H9 (cell line): ENCODE measurements around the gene TRMT112. TPM values are rescaled to one million over a fixed set of nuclear protein-coding genes. Genes with fewer than 3 reads are reported as not detected.

ENCODE experiments used
- DNase-seq: peaks from one replicate; pipeline ENCODE4 v3.0.0-alpha.2; 2017
- H2AFZ ChIP-seq: one replicate; pipeline ENCODE4 v1.6.1; 2013; ENCODE audit warnings: mild to moderate bottlenecking, low read length, control low read depth, moderate library complexity
- H2AK5ac ChIP-seq: 2 replicates; pipeline ENCODE4 v1.6.1; 2013; ENCODE audit warnings: low read length, control low read depth, mixed read lengths; ENCODE audit not compliant: insufficient read length
- H2BK120ac ChIP-seq: one replicate; pipeline ENCODE4 v1.6.1; 2013; ENCODE audit warnings: low read depth, mild to moderate bottlenecking, low read length, control low read depth, inconsistent platforms; ENCODE audit not compliant: poor library complexity, severe bottlenecking
- H2BK12ac ChIP-seq: 2 replicates; pipeline ENCODE4 v1.6.1; 2013; ENCODE audit warnings: low read length, control low read depth, mixed read lengths, low read depth; ENCODE audit not compliant: insufficient read length
- H2BK15ac ChIP-seq: 2 replicates; pipeline ENCODE4 v1.6.1; 2013; ENCODE audit warnings: low read depth, low read length, control low read depth
- H2BK20ac ChIP-seq: one replicate; pipeline ENCODE4 v1.6.1; 2013; ENCODE audit warnings: low read depth, mild to moderate bottlenecking, low read length, control low read depth, inconsistent platforms; ENCODE audit not compliant: poor library complexity, severe bottlenecking
- H2BK5ac ChIP-seq: 2 replicates; pipeline ENCODE4 v1.6.1; 2013; ENCODE audit warnings: low read length, control low read depth, mixed read lengths; ENCODE audit not compliant: insufficient read length
- H3K14ac ChIP-seq: 2 replicates; pipeline ENCODE4 v1.6.1; 2013; ENCODE audit warnings: low read length, control low read depth; ENCODE audit not compliant: insufficient read depth
- H3K18ac ChIP-seq: 2 replicates; pipeline ENCODE4 v1.6.1; 2013; ENCODE audit warnings: low read depth, mild to moderate bottlenecking, mixed read lengths, low read length, control low read depth; ENCODE audit not compliant: insufficient read length
- H3K23ac ChIP-seq: 2 replicates; pipeline ENCODE4 v1.6.1; 2013; ENCODE audit warnings: low read length, control low read depth, mixed read lengths, low read depth; ENCODE audit not compliant: insufficient read length
- H3K23me2 ChIP-seq: 2 replicates; pipeline ENCODE4 v1.6.1; 2013; ENCODE audit warnings: low read depth, mild to moderate bottlenecking, mixed read lengths, low read length, control low read depth; ENCODE audit not compliant: insufficient read length, poor library complexity, severe bottlenecking
- H3K27ac ChIP-seq: 2 replicates; pipeline ENCODE4 v1.5.1; 2013; ENCODE audit warnings: low read length, control low read depth, mixed read lengths, low read depth; ENCODE audit not compliant: insufficient read length
- H3K27me3 ChIP-seq: 2 replicates; pipeline ENCODE4 v1.6.1; 2013; ENCODE audit warnings: low read length, control low read depth, inconsistent platforms; ENCODE audit not compliant: insufficient read depth
- H3K4ac ChIP-seq: 2 replicates; pipeline ENCODE4 v1.6.1; 2013; ENCODE audit warnings: low read depth, mild to moderate bottlenecking, control low read depth, inconsistent platforms, low read length, moderate library complexity
- H3K4me1 ChIP-seq: 2 replicates; pipeline ENCODE4 v1.6.1; 2013; ENCODE audit warnings: low read length, control low read depth, inconsistent platforms; ENCODE audit not compliant: insufficient read depth
- H3K4me2 ChIP-seq: 2 replicates; pipeline ENCODE4 v1.6.1; 2013; ENCODE audit warnings: low read length, control low read depth, mixed read lengths; ENCODE audit not compliant: insufficient read length, insufficient read depth
- H3K56ac ChIP-seq: 2 replicates; pipeline ENCODE4 v1.6.1; 2013; ENCODE audit warnings: low read depth, mild to moderate bottlenecking, mixed read lengths, low read length, control low read depth; ENCODE audit not compliant: insufficient read length
- H3K79me1 ChIP-seq: 2 replicates; pipeline ENCODE4 v1.6.1; 2013; ENCODE audit warnings: low read depth, mild to moderate bottlenecking, moderate library complexity, low read length, control low read depth, inconsistent platforms; ENCODE audit not compliant: insufficient read depth, poor library complexity, severe bottlenecking
- H3K79me2 ChIP-seq: 2 replicates; pipeline ENCODE4 v1.6.1; 2013; ENCODE audit warnings: low read length, control low read depth, inconsistent platforms; ENCODE audit not compliant: insufficient read depth
- H3K9ac ChIP-seq: 2 replicates; pipeline ENCODE4 v1.6.1; 2013; ENCODE audit warnings: low read length, control low read depth, mixed read lengths; ENCODE audit not compliant: insufficient read length; ENCODE audit errors: extremely low read depth
- H3K9me3 ChIP-seq: one replicate; pipeline ENCODE4 v1.6.1; 2013; ENCODE audit warnings: low read depth, low read length, inconsistent platforms; ENCODE audit not compliant: control insufficient read depth
- H3T11ph ChIP-seq: one replicate; pipeline ENCODE4 v1.6.1; 2013; ENCODE audit warnings: mild to moderate bottlenecking, low read length, control low read depth, inconsistent platforms
- H4K20me1 ChIP-seq: one replicate; pipeline ENCODE4 v1.6.1; 2013; ENCODE audit not compliant: control insufficient read depth, insufficient read length, insufficient read depth
- H4K5ac ChIP-seq: 2 replicates; pipeline ENCODE4 v1.6.1; 2013; ENCODE audit warnings: low read depth, mild to moderate bottlenecking, mixed read lengths, low read length, control low read depth; ENCODE audit not compliant: insufficient read length
- H4K8ac ChIP-seq: replicated peaks from 2 replicates; pipeline ENCODE4 v1.6.1; 2013; ENCODE audit warnings: low read length, control low read depth, mixed read lengths, low read depth; ENCODE audit not compliant: insufficient read length
- H4K91ac ChIP-seq: 2 replicates; pipeline ENCODE4 v1.6.1; 2013; ENCODE audit warnings: low read depth, mild to moderate bottlenecking, moderate library complexity, mixed read lengths, low read length, control low read depth; ENCODE audit not compliant: insufficient read length
- H3K27ac Mint-ChIP-seq, 3 experiments: 2 replicates in 2 of 3; 3 replicates in 1 of 3; pipeline ENCODE4 v1.8.0; 2020 to 2021; ENCODE audit warnings: mixed read lengths in 3 of 3, mild to moderate bottlenecking in 1 of 3, moderate library complexity in 1 of 3
- H3K27me3 Mint-ChIP-seq: 2 replicates; pipeline ENCODE4 v1.8.0; 2021; ENCODE audit warnings: low read depth, mild to moderate bottlenecking, moderate library complexity, mixed read lengths
- H3K36me3 Mint-ChIP-seq, 3 experiments: 2 replicates in 2 of 3; 3 replicates in 1 of 3; pipeline ENCODE4 v1.8.0; 2020 to 2021; ENCODE audit warnings: low read depth in 3 of 3, mixed read lengths in 3 of 3; ENCODE audit not compliant: insufficient read depth in 1 of 3
- H3K4me1 Mint-ChIP-seq, 2 experiments: 2 replicates each; pipeline ENCODE4 v1.8.0; 2020; ENCODE audit warnings: mixed read lengths in 2 of 2
- H3K4me3 Mint-ChIP-seq, 2 experiments: 2 replicates in 1 of 2; 3 replicates in 1 of 2; pipeline ENCODE4 v1.8.0; 2020 to 2021; ENCODE audit warnings: mild to moderate bottlenecking in 2 of 2, mixed read lengths in 2 of 2, moderate library complexity in 1 of 2
- H3K9me3 Mint-ChIP-seq, 2 experiments: 2 replicates in 1 of 2; 3 replicates in 1 of 2; pipeline ENCODE4 v1.8.0; 2020; ENCODE audit warnings: mild to moderate bottlenecking in 2 of 2, mixed read lengths in 2 of 2, moderate library complexity in 1 of 2
- WGBS: extraction: QIAGEN DNeasy Blood & Tissue Kit; methylation state at CpG from one replicate; pipeline ENCODE4 v1.1.7; 2013; ENCODE audit warnings: missing lambda C conversion rate, low lambda C conversion rate, mixed read lengths; ENCODE audit not compliant: insufficient read length; ENCODE audit errors: extremely low coverage; 5-methylcytosine and 5-hydroxymethylcytosine counted together
- total RNA-seq: library from RNA; stranded (reverse); gene quantifications from 2 replicates; pipeline ENCODE4 v1.2.1, GENCODE V29; 2021
- TF ChIP-seq, protein P1 (sequence below): fragments of 200-600 bp; sonication (generic); conservative IDR thresholded peaks from 3 replicates; pipeline ENCODE4 v1.8.0; 2021; ENCODE audit warnings: antibody characterized with exemption, mild to moderate bottlenecking

The TRMT112 gene
- total RNA-seq, 1 experiment from 2014 or later = 315 TPM

DNA sequence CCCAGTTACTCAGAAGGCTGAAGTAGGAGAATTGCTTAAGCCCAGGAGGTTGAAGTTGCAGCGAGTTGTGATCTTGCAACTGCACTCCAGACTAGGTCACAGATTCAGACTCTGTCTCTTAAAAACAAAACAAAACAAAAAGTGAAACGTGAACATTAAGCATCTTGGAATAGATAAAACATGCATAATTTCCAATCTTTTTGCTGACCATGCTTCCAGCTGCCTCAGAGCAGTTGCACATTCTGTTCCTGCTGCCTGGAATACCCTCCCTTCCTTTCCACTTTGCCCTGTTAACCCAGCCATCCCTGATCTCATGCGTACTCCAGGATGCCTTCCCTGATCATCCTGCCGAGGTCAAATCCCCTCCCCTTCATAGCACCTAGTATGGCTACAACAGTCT is 21.9 kb upstream of the TRMT112 start:
- no peak for DNase-seq
- WGBS = no CpG with 5 or more reads among the region's 4 CpGs
- Histone ChIP-seq H3K14ac (no peak overlapping the region), H3K23ac (no peak overlapping the region), H4K8ac (no peak overlapping the region), H3T11ph (no peak overlapping the region), H3K23me2 (peaks cover 17% of the 10 kb centered on the region), H2BK15ac (no peak overlapping the region), H3K79me2 (no peaks in the 10 kb centered on the region), H2BK5ac (no peak overlapping the region), H2AK5ac (no peak overlapping the region), H2BK120ac (no peak overlapping the region), H4K5ac (no peak overlapping the region), H2BK20ac (no peak overlapping the region), H3K9me3 (no peaks in the 10 kb centered on the region), H4K91ac (no peak overlapping the region), H3K56ac (no peak overlapping the region), H4K20me1 (peaks cover 3% of the 10 kb centered on the region), H3K4me1 (no peaks in the 10 kb centered on the region; the same call in 1 of the 2 replicates), H2AFZ (no peak overlapping the region), H3K18ac (no peak overlapping the region), H3K27me3 (no peaks in the 10 kb centered on the region), H2BK12ac (no peak overlapping the region), H3K9ac (no peak overlapping the region), H3K27ac (no peak overlapping the region), H3K4ac (no peak overlapping the region), H3K4me2 (no peak overlapping the region), H3K79me1 (no peaks in the 10 kb centered on the region)
- Mint-ChIP-seq H3K4me3 (no peak overlapping the region), H3K36me3 (no peaks in the 10 kb centered on the region), H3K4me1 (peaks cover 7 to 35% of the 10 kb centered on the region in 2 experiments), H3K27ac (no peak overlapping the region), H3K9me3 (no peaks in the 10 kb centered on the region), H3K27me3 (peaks cover 17% of the 10 kb centered on the region)
- TF ChIP-seq, protein P1, sequence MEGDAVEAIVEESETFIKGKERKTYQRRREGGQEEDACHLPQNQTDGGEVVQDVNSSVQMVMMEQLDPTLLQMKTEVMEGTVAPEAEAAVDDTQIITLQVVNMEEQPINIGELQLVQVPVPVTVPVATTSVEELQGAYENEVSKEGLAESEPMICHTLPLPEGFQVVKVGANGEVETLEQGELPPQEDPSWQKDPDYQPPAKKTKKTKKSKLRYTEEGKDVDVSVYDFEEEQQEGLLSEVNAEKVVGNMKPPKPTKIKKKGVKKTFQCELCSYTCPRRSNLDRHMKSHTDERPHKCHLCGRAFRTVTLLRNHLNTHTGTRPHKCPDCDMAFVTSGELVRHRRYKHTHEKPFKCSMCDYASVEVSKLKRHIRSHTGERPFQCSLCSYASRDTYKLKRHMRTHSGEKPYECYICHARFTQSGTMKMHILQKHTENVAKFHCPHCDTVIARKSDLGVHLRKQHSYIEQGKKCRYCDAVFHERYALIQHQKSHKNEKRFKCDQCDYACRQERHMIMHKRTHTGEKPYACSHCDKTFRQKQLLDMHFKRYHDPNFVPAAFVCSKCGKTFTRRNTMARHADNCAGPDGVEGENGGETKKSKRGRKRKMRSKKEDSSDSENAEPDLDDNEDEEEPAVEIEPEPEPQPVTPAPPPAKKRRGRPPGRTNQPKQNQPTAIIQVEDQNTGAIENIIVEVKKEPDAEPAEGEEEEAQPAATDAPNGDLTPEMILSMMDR = no peak
